PFSK-1 (cell line): Measurements from ENCODE around the gene ACSF2.

Experiments
- FOXP2 ChIP-seq: optimal IDR thresholded peaks from 2 replicates; pipeline ENCODE3; 2011; ENCODE audit warnings: borderline replicate concordance, control low read depth, inconsistent platforms; ENCODE audit not compliant: insufficient read depth; ENCODE audit errors: extremely low read length, extremely low read depth
- POLR2AphosphoS5 ChIP-seq: IDR thresholded peaks from 2 replicates; pipeline ENCODE4 v1.6.1; 2012; ENCODE audit warnings: low read depth, mild to moderate bottlenecking, control low read depth, low read length, moderate library complexity
- SIN3A ChIP-seq: IDR thresholded peaks from 2 replicates; pipeline ENCODE4 v1.6.1; 2012; ENCODE audit warnings: mild to moderate bottlenecking, low read length, moderate library complexity, borderline replicate concordance; ENCODE audit not compliant: insufficient read depth
- TAF1 ChIP-seq: IDR thresholded peaks from 2 replicates; pipeline ENCODE4 v1.6.1; 2012; ENCODE audit warnings: low read length, control low read depth, borderline replicate concordance; ENCODE audit not compliant: insufficient read depth
- TF ChIP-seq, protein P1 (sequence below), 2 experiments: IDR thresholded peaks; 2 replicates each; pipeline versions ENCODE4 v1.6.1 to v1.8.0; 2011 to 2012; ENCODE audit warnings: low read depth in 2 of 2, low read length in 2 of 2, control low read depth in 1 of 2, inconsistent platforms in 1 of 2, mild to moderate bottlenecking in 1 of 2, moderate library complexity in 1 of 2; ENCODE audit not compliant: insufficient read depth in 1 of 2

ACSF2 gene

DNA sequence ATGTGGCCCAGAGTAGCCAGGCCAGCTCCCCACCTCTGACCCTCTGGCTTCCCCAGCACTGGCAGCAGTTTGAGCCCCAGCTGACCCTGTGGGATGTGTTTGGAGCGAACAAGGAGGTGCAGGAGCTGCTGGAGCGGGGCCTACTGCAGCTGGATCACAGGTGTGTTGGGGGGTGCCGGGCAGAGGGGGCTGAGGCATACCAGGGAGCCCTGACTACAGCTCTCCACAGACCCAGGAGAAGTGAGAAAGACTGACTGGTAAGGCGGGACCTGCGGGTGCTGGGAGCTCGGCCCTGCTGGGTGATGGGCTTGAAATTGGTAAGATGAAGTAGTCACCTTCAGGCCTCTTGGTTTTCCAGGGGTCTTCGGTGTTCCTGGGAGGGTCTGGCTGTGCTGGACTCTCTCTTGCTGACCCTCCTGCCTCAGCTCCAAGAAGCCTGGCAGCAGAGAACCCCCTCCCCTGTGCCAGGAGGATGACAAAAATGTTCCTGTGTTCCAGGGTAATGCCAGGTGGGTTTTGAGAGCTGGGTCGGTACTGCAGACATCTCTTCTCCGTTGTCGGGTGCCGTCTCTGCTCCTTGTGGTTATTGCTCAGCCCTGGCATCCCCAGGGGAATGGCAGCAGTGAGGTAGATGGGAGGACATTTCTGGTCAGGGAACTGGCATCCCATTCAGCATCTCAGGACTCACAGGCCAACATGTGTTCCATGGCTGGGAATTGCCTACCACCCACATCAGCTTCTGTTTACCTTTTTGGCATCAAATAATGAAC is 58.6 kb downstream of the ACSF2 start:
- TF ChIP-seq SIN3A (no peak), POLR2AphosphoS5 (no peak), FOXP2 (no peak), TAF1 (no peak)
- TF ChIP-seq, protein P1, sequence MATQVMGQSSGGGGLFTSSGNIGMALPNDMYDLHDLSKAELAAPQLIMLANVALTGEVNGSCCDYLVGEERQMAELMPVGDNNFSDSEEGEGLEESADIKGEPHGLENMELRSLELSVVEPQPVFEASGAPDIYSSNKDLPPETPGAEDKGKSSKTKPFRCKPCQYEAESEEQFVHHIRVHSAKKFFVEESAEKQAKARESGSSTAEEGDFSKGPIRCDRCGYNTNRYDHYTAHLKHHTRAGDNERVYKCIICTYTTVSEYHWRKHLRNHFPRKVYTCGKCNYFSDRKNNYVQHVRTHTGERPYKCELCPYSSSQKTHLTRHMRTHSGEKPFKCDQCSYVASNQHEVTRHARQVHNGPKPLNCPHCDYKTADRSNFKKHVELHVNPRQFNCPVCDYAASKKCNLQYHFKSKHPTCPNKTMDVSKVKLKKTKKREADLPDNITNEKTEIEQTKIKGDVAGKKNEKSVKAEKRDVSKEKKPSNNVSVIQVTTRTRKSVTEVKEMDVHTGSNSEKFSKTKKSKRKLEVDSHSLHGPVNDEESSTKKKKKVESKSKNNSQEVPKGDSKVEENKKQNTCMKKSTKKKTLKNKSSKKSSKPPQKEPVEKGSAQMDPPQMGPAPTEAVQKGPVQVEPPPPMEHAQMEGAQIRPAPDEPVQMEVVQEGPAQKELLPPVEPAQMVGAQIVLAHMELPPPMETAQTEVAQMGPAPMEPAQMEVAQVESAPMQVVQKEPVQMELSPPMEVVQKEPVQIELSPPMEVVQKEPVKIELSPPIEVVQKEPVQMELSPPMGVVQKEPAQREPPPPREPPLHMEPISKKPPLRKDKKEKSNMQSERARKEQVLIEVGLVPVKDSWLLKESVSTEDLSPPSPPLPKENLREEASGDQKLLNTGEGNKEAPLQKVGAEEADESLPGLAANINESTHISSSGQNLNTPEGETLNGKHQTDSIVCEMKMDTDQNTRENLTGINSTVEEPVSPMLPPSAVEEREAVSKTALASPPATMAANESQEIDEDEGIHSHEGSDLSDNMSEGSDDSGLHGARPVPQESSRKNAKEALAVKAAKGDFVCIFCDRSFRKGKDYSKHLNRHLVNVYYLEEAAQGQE (IDR thresholded peaks at IDR 0.05; ENCODE audit: insufficient read depth in 1 of 2, low read depth in 2 of 2, low read length in 2 of 2) = no peak

DNA sequence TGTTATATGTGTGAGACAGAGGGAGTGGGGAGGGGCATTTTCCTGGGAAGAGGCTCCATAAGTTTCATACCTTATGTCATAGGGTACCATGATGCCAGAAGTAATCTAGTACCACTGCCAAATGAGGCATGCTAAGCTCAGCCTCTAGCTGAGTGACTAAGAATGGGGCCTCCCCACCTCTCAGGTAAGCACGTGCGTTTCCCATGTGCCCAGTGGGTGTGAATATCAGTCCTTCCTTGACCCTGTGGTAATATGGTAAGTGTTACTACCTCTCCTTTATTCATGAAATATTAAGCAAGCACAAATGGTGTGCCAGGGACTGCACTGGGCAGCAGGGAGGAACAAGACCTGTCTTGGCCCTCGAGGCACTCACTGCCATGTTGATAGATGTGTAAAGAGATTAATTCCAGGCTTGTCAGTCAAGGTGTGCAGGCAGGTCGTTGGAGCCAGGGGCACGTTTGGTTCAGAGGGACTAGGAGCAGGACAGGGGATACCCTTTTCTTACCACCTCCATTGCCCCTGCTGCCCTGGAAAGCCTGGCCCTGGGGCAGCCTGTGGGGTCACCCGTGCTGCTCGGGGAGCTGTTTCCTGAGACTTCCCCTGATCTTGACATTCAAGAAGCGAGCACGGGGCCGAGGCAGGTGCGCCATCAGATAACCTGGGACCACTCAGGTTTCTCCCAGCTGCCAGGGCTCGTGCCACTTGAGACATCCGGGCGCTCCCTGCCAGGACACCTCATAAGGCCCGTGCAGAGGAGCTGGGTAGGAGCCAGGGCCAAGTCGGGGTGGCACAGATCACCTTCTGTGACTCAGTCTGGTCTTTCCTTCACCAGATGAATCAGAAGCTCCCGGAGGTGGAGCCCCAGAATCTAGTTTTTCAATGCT is 61.4 kb downstream of the ACSF2 start:
- TF ChIP-seq FOXP2 (no peak), POLR2AphosphoS5 (no peak), TAF1 (no peak), SIN3A (no peak)
- TF ChIP-seq, protein P1 (IDR thresholded peaks at IDR 0.05; ENCODE audit: insufficient read depth in 1 of 2, low read depth in 2 of 2, low read length in 2 of 2) = no peak

DNA sequence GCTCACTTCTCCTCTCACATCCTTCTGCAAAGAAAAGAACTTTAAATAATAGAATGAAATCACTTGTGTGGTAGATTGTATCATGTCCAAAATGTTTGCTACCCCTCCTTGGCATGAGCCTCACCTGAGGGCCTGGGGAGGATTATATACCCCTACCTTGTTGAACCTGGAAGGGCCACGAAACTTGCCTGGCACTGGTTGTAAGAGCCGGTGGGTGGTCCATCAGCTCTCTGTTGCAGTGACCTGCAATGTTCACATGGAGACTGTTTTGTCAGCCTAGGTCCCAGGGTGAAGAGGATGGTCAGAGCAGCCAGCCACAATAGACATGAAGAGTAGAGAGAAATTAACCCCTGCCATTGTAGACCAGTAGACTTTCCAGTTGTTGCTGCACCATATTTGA is 62.9 kb downstream of the ACSF2 start:
- TF ChIP-seq FOXP2 (no peak), TAF1 (no peak), SIN3A (no peak), POLR2AphosphoS5 (no peak)
- TF ChIP-seq, protein P1 (IDR thresholded peaks at IDR 0.05; ENCODE audit: insufficient read depth in 1 of 2, low read depth in 2 of 2, low read length in 2 of 2) = no peak

DNA sequence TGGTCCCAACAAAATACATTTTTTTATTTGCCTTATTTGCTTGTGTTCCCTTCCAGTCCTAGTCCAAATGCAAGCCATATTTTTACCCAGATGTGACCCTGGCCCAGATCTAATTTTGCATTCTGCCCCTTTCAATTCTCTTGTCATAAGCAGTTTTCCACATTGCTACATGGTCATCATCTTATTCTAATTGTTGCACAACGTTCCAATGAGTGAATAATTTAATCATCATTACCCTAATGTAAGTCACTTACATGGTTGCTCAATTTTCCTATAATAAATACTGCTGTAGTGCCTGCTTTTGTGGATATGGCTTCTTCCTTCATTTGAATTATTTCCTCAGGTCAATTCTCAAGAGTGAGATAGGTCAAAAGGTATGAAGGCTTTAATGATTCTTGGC is 65.5 kb downstream of the ACSF2 start:
- TF ChIP-seq TAF1 = no peak
- TF ChIP-seq SIN3A = no peak
- TF ChIP-seq POLR2AphosphoS5 = no peak
- no peak for TF ChIP-seq FOXP2
- TF ChIP-seq, protein P1 (IDR thresholded peaks at IDR 0.05; ENCODE audit: insufficient read depth in 1 of 2, low read depth in 2 of 2, low read length in 2 of 2) = no peak
